ENCODE measurements around the gene PACRG. TPM values are rescaled to one million over a fixed set of nuclear protein-coding genes. Genes with fewer than 3 reads are reported as not detected.

The PACRG gene
- total and polyA plus RNA-seq, 2 of the 8 experiments (the other 6 are each of a cell fraction or from before 2014, with no cell fraction given) = 0.44 to 0.54 TPM

- no peak for TF ChIP-seq ATF2 (IDR thresholded peaks at IDR 0.05; ENCODE audit: low read length)
- TF ChIP-seq SIN3A (conservative IDR thresholded peaks at IDR 0.05 in 1 of 2, IDR thresholded peaks at IDR 0.05 in 1 of 2; ENCODE audit: low read depth in 1 of 2, low read length in 2 of 2) = no peak
- TF ChIP-seq CREB1 (IDR thresholded peaks at IDR 0.05) = no peak
- TF ChIP-seq KDM4A (IDR thresholded peaks at IDR 0.05; ENCODE audit: low read depth, low read length, severe bottlenecking) = no peak
Observed at GRCh38 chr6:163250116-163250515, 522.3 kb downstream of the PACRG start (continued).
